ENCODE results near the gene BRK1. TPM values are rescaled to one million over a fixed set of nuclear protein-coding genes. Genes with fewer than 3 reads are reported as not detected.

The BRK1 gene
- 167 to 178 TPM (median 176 TPM) in 5 replicates for total RNA-seq (2022; extraction: Qiagen RNA extraction)

DNA sequence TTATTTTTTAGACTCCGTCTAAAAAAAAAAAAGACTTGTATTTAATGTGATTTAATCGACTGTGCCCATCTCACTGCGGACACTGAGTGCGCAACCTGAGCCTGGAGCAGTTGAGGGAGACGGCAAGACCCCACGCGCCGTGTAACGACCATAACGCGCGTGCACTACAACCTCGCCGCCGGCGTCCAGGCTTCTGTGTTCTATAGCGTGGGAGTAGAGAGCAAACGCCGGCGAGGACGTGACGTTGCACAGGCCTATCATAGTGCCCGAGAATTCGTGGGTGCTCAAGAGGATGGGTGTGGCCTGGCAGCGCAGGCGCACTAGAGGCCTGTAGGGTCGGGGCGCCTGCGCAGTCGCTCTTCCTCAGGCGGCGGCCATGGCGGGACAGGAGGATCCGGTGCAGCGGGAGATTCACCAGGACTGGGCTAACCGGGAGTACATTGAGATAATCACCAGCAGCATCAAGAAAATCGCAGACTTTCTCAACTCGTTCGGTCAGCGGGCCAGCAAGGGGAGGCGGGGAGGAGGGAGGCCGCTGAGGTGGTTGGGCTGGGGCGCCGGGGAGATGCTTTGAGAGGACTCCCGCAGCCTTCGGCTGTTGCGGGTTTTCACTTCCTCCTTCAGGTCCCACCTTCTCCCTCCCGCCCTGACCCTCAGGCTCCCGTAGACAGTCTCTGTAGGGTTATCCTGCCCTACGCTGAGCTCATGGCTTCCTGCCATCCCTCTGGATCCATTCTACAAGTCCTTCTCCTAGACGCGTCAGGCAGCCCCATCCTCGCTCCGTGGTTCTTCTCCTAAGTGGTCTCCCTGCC, at the start of gene BRK1:
Gene BRK1, plus strand, starts transcription at position 350 of the 812 bp plus-strand sequence. Its CDS starts 27 bp downstream, at position 377.

GRCh38 chr3:10108091-10108490, 7.4 kb upstream of the BRK1 start, which contains the start of gene FANCD2OS:
TSS of gene FANCD2OS (minus strand) at chr3:10108255. CDS start at chr3:10104774, 3,481 bp downstream.

GRCh38 chr3:10164546-10165393, 49.3 kb downstream of the BRK1 start, which contains the start of gene IRAK2:
TSS of gene IRAK2 (plus strand) at chr3:10164919. CDS start at chr3:10164955, 36 bp downstream.

Other genes starting within 250 kb of the BRK1 start
- gene CIDEC, start 235.4 kb upstream of the BRK1 start, total RNA-seq (2022; extraction: Qiagen RNA extraction), result 50.4 to 66.9 TPM (median 56.5 TPM) in 5 replicates
- 82.2 to 95.8 TPM (median 93.2 TPM) in 5 replicates for gene JAGN1, start 225.1 kb upstream of the BRK1 start, total RNA-seq (2022; extraction: Qiagen RNA extraction)
- 1.2 to 1.7 TPM (median 1.4 TPM) in 5 replicates for gene IL17RE, start 212.8 kb upstream of the BRK1 start, total RNA-seq (2022; extraction: Qiagen RNA extraction)
- gene IL17RC, start 198.6 kb upstream of the BRK1 start, total RNA-seq (2022; extraction: Qiagen RNA extraction), result 25.4 to 34.2 TPM (median 31.6 TPM) in 5 replicates
- gene CRELD1, start 181.8 kb upstream of the BRK1 start, total RNA-seq (2022; extraction: Qiagen RNA extraction), result 10.5 to 14.9 TPM (median 13.2 TPM) in 5 replicates
- 1.2 to 1.9 TPM (median 1.7 TPM) in 5 replicates for gene PRRT3, start 163.3 kb upstream of the BRK1 start, total RNA-seq (2022; extraction: Qiagen RNA extraction)
- gene EMC3, start 128.8 kb upstream of the BRK1 start, total RNA-seq (2022; extraction: Qiagen RNA extraction), result 105 to 146 TPM (median 111 TPM) in 5 replicates
- gene FANCD2, start 89.2 kb upstream of the BRK1 start, total RNA-seq (2022; extraction: Qiagen RNA extraction), result 17.2 to 20.1 TPM (median 18.7 TPM) in 5 replicates
- not detected in 5 replicates for gene FANCD2OS, start 7.4 kb upstream of the BRK1 start, total RNA-seq (2022; extraction: Qiagen RNA extraction)
- gene VHL, start 26.1 kb downstream of the BRK1 start, total RNA-seq (2022; extraction: Qiagen RNA extraction), result 23.4 to 32.4 TPM (median 30.7 TPM) in 5 replicates
- 15.6 to 20.5 TPM (median 16.6 TPM) in 5 replicates for gene IRAK2, start 49.2 kb downstream of the BRK1 start, total RNA-seq (2022; extraction: Qiagen RNA extraction)
- gene TATDN2, start 132.8 kb downstream of the BRK1 start, total RNA-seq (2022; extraction: Qiagen RNA extraction), result 31.1 to 36.7 TPM (median 33.8 TPM) in 5 replicates
- gene GHRL, start 177.3 kb downstream of the BRK1 start, total RNA-seq (2022; extraction: Qiagen RNA extraction), result not detected in 5 replicates
- gene SEC13, start 205.4 kb downstream of the BRK1 start, total RNA-seq (2022; extraction: Qiagen RNA extraction), result 208 to 217 TPM (median 210 TPM) in 5 replicates

Measured in A549 treated with Mapracorat at 1 μM for 4 hours (cell line).